IPS-15b (cell line): ENCODE results near the gene SMIM44.

Source experiments
- H3K27me3 ChIP-seq: one replicate; pipeline ENCODE4 v1.6.1; 2013; ENCODE audit warnings: low read length; ENCODE audit not compliant: control insufficient read depth, insufficient read depth
- H3K36me3 ChIP-seq: one replicate; pipeline ENCODE4 v1.6.1; 2013; ENCODE audit warnings: low read length; ENCODE audit not compliant: control insufficient read depth, insufficient read depth
- H3K4me1 ChIP-seq: one replicate; pipeline ENCODE4 v1.6.1; 2013; ENCODE audit warnings: mild to moderate bottlenecking, low read length; ENCODE audit not compliant: control insufficient read depth, insufficient read depth
- H3K4me3 ChIP-seq: one replicate; pipeline ENCODE4 v1.5.1; 2013; ENCODE audit warnings: low read depth, low read length
- H3K9ac ChIP-seq: one replicate; pipeline ENCODE4 v1.6.1; 2013; ENCODE audit warnings: low read depth, mild to moderate bottlenecking, low read length
- H3K9me3 ChIP-seq: one replicate; pipeline ENCODE4 v1.6.1; 2013; ENCODE audit warnings: mild to moderate bottlenecking, low read length; ENCODE audit not compliant: control insufficient read depth, insufficient read depth

The SMIM44 gene

DNA sequence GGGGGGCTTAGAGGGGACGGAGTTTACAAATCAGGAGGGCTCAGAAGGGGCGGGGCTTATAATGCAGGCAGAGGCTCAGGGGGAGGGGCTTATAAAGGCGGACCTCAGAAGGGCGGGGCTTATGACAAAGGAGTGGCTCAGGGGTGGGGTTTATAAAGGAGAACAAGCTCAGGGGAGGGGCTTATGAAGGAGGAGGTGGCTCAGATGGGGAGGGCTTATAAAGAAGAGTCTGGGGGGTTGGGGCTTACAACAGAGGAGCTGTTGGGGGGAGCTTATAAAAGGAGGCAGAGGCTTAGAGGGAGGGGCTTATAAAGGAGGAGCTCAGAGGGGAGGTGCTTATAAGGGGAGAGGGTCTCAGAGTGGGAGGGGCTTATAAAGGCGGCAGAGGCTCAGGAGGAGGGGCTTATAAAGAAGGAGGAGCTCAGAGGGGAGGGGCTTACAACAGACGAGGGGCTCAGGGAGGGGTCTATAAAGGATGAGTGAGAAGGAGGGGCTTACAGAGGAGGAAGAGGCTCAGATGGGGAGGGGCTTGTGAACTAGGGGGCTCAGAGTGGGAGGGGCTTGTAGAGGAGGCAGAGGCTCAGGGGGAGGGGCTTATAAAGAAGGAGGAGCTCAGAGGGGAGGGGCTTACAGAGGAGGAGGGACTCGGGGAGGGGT lies 3.9 kb downstream of the SMIM44 start:
- Histone ChIP-seq H3K9me3 (no peaks in the 10 kb centered on the region), H3K4me1 (peaks cover 2% of the 10 kb centered on the region), H3K27me3 (peaks cover 8% of the 10 kb centered on the region), H3K36me3 (no peaks in the 10 kb centered on the region), H3K4me3 (peak overlapping the region; percentile 62), H3K9ac (no peak overlapping the region)

DNA sequence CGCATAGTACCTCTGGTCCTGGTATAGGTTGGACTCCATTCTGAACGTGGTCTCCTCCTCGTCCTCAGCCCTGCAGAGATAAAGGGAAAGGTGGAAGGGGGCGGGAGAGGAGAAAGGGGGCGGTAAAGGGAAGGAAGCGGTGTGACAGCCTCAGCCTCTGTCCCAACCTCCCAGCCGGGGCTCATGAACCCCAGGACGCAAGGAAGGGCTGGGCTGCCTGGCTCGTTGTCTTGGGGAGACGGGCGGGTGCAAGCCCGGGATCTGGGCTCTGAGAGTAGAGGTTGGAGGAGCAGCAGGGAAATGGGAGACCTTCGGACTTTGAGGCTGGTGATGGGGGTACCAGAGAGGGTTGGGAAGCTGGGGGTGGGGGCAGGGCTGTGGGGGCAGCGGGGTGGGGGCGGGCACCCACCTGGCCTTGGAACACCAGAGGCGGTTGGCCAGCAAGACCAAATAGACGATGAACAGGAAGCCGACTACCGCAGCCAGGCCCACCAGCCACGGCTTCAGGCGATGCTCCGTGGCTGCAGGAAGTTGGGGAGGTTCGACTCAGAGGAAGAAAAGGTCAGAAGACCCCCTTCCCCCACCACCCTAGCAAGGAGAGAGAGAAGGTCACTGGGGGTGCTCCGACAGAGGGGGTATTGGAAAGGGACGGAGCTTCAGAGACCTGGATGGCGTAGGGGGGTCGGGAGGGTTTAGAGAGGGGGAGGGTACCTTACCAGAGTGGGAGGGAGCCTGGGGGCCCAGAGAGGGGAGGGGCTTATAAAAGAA lies 4.6 kb downstream of the SMIM44 start:
- H3K4me1 ChIP-seq = peaks cover 2% of the 10 kb centered on the region
- H3K36me3 ChIP-seq = no peaks in the 10 kb centered on the region
- H3K27me3 ChIP-seq = peaks cover 8% of the 10 kb centered on the region
- no peaks in the 10 kb centered on the region for H3K9me3 ChIP-seq
- peak overlapping the region; percentile 62 for H3K4me3 ChIP-seq
- H3K9ac ChIP-seq = no peak overlapping the region

DNA sequence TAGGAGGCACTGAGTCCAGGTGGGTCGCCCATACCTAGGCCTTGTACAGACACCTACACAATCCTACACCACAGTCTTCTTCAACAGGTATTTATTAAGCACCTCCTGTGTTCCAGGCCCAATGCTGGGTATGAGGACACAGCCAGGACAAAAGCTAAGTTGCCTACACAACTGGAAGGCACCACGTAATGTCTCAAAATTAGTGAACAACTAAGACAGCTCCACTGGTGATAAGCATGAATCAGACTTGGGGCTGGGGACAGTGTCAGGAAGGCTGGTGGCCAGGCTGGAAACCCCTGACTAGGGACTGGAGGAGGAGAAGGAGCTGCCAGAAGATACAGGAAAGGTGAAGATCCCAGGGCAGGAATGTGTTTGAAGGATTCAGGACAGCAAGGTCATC lies 5.3 kb downstream of the SMIM44 start:
- H3K4me1 ChIP-seq = peaks cover 2% of the 10 kb centered on the region
- H3K27me3 ChIP-seq = peaks cover 8% of the 10 kb centered on the region
- no peak overlapping the region for H3K9ac ChIP-seq
- no peaks in the 10 kb centered on the region for H3K9me3 ChIP-seq
- no peaks in the 10 kb centered on the region for H3K36me3 ChIP-seq
- peak overlapping the region; percentile 62 for H3K4me3 ChIP-seq

DNA sequence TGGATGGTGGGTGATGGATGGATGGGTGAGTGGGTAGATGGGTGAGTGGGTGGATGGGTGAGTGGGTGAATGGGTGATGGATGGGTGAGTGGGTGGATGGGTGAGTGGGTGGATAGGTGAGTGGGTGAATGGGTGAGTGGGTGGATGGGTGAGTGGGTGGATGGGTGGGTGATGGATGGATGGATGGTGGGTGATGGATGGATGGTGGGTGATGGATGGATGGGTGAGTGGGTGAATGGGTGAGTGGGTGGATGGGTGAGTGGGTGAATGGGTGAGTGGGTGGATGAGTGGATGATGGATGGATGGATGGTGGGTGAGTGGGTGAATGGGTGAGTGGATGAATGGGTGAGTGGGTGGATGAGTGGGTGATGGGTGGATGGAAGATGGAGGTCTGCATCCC lies 5.7 kb downstream of the SMIM44 start:
- H3K27me3 ChIP-seq = peaks cover 8% of the 10 kb centered on the region
- peaks cover 2% of the 10 kb centered on the region for H3K4me1 ChIP-seq
- no peaks in the 10 kb centered on the region for H3K9me3 ChIP-seq
- no peaks in the 10 kb centered on the region for H3K36me3 ChIP-seq
- no peak overlapping the region for H3K4me3 ChIP-seq
- no peak overlapping the region for H3K9ac ChIP-seq

DNA sequence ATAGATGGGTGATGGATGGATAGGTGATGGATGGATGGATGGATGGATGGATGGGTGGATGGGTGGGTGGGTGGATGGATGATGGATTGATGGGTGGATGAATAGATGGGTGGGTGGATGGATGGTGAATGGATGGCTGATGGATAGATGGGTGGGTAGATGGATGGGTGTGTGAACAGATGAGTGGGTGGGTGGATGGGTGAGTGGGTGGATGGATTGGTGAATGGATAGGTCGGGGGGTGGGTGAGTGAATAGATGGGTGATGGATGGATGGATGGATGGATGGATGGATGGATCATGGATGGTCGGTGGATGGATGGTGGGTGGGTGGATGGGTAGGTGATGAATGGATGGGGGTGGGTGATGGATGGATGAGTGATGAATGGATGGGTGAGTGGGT lies 6.4 kb downstream of the SMIM44 start:
- H3K9me3 ChIP-seq = no peaks in the 10 kb centered on the region
- no peak overlapping the region for H3K4me3 ChIP-seq
- H3K4me1 ChIP-seq = peaks cover 2% of the 10 kb centered on the region
- peaks cover 8% of the 10 kb centered on the region for H3K27me3 ChIP-seq
- H3K36me3 ChIP-seq = no peaks in the 10 kb centered on the region
- H3K9ac ChIP-seq = no peak overlapping the region

DNA sequence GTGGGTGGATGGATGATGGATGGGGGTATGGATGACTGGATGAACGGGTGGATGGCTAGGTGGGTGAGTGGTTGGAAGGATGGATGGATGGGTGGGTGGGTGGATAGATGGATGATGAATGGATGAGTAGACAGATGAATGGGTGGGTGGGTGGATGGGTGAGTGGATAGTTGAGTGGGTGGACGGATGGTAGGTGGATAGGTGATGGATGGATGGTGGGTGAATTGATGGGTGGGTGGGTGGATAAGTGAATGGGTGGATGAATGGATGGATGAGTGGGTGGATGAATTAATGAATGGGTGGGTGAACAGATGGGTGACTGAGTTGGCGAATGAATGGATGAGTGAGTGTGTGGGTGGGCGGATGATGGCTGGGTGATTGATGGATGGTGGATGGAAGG lies 7.8 kb downstream of the SMIM44 start:
- H3K4me1 ChIP-seq = no peaks in the 10 kb centered on the region
- H3K9me3 ChIP-seq = no peaks in the 10 kb centered on the region
- H3K9ac ChIP-seq = no peak overlapping the region
- peaks cover 11% of the 10 kb centered on the region for H3K27me3 ChIP-seq
- H3K4me3 ChIP-seq = no peak overlapping the region
- H3K36me3 ChIP-seq = no peaks in the 10 kb centered on the region

DNA sequence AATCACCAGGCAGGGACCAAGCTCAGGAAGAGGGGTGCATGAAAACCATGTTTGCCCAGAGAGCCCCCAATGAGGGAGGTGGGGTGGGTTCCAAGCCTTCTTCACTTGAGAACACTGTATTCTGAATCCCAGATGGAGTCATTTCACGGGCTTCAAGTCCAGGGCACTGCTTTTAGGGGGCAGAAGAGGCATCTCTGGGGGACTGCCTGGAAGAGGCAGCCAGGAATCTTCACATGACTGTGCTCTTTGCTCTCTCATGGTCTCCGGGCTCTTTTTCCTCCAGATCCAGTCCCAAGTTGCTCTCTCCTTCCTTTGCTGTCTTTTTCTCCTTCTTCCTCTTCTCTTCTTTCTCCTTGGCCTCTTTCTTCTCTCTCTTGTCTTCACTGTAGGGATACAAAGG lies 8.6 kb downstream of the SMIM44 start:
- Histone ChIP-seq H3K4me1 (no peaks in the 10 kb centered on the region), H3K4me3 (no peak overlapping the region), H3K27me3 (peaks cover 19% of the 10 kb centered on the region), H3K36me3 (no peaks in the 10 kb centered on the region), H3K9me3 (no peaks in the 10 kb centered on the region), H3K9ac (no peak overlapping the region)

DNA sequence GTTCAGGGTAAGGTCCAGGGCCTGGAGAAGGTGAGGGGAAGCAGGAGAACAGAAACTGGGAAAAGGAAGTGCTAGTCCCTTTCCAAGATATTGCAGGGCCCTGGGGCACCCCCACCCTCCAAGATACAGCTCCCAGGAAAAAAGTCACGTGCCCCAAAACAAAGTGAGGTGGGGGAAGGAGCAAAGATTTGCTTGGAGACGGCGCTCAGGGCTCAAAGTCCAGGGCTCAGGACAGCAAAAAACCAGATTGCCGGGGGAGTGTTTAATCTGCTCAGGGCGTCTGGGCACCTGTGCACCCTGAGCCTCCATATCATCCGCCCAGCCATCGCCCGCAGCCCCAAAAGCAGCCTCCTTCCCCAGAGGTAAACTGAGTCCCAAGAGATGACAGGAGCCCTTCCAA lies 9.2 kb downstream of the SMIM44 start:
- Histone ChIP-seq H3K4me1 (no peaks in the 10 kb centered on the region), H3K9me3 (no peaks in the 10 kb centered on the region), H3K36me3 (no peaks in the 10 kb centered on the region), H3K9ac (no peak overlapping the region), H3K4me3 (no peak overlapping the region), H3K27me3 (peaks cover 25% of the 10 kb centered on the region)

DNA sequence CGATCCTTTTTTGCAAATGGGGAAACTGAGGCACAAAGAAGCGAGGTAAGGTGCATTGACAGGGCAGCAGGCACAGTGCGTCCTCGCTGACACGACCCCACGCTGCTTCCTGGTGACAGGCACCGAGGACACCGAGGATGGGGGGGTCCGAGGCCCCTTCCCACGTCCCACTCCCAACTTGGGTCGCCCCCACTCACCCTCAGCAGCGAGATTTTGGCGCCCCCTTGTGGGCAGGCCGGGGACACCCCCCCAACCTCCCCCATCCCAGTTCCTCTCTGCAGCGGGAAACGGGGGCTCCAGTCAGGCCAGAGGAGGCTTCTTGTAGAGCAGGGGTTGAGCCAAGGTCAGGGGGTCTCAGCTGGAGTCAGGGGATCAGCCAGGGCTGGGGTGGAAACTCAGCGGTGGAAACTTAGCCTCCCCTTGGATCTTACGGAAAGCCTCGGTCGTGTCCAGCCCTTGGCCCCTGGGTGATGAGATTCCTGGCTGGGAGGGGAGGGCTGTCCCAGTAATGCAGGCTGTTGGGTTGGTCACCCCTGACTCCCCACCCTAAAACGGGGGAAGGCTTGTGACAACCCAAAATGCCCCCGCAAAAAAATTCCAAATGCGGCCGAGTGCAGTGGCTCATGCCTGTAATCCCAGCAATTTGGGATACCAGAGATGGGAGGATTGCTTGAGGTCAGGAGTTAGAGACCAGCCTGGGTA lies 11.1 kb downstream of the SMIM44 start:
- Histone ChIP-seq H3K4me1 (no peaks in the 10 kb centered on the region), H3K9me3 (no peaks in the 10 kb centered on the region), H3K9ac (no peak overlapping the region), H3K4me3 (no peak overlapping the region), H3K36me3 (no peaks in the 10 kb centered on the region), H3K27me3 (peaks cover 19% of the 10 kb centered on the region)

DNA sequence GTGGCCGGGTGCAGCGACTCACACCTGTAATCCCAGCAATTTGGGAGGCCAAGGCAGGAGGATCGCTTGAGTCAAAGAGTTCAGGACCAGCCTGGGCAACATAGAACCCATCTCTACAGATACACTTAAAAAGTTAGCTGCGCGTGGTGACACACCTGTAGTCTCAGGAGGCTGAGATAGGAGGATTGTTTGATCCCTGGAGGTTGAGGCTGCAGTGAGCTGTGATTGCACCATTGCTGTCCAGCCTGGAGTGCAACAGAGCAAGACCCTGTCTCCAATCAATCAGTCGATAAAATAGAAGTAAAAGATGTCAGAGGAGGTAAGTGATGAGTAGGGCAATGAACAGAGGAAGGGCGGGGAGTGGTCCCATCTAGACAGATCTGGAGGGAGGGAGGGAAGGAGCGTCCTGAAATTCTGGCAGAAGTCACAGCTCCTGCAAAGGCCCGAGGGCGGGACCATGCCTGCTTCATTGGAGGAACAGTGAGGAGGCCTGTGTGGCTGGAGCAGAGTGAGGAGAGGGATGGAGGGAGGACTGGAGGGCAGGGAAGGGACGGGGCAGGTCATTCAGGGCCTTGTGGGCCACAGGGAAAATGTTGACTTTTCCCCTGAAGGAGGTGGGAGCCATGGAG lies 12.6 kb downstream of the SMIM44 start:
- peaks cover 28% of the 10 kb centered on the region for H3K27me3 ChIP-seq
- no peaks in the 10 kb centered on the region for H3K36me3 ChIP-seq
- H3K4me3 ChIP-seq = no peak overlapping the region
- H3K9me3 ChIP-seq = no peaks in the 10 kb centered on the region
- H3K9ac ChIP-seq = no peak overlapping the region
- no peaks in the 10 kb centered on the region for H3K4me1 ChIP-seq

DNA sequence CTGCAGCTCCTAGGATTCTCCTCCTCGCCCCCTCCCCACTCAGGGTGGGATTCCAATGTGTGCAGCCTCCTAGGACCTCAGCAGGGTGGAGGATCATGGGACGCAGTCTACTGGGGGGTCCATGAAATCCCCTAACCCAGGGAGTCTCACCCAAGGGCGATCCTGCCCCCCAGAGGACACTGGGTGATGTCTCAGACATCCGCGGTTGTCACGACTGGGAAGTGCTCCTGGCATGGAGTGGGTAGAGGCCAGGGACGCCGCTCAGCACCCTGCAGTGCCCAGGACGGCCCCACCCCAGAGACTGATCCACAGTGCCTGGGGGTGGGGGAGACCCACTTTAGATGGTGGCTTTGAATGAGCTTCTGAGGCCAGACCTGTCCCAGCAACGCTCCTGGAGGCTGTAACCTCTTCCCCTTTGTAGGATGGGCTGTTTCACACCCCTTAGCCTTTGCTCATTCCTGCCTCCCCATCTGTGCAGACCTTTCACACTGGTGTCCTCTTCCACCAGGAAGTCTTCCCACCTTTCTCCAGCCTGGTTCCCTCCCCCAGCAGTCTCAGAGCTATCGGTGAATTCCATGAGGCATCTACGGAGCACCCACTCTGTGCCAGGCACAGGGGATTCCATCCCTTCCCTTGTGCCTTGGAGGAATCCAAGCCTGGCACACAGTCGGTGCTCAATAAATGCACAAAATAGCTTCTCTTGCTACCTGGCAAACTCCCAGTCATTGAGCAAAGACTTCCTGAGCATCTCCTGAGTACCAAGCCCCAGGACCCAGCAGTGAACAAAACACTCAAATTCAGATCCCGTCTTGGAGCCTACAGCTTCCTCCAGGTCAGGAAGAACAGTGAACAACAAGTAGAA lies 13.4 kb downstream of the SMIM44 start:
- Histone ChIP-seq H3K9ac (no peak overlapping the region), H3K4me1 (no peaks in the 10 kb centered on the region), H3K4me3 (no peak overlapping the region), H3K36me3 (no peaks in the 10 kb centered on the region), H3K9me3 (no peaks in the 10 kb centered on the region), H3K27me3 (peaks cover 28% of the 10 kb centered on the region)
